ENCODE data around the gene CDK8.

Gene CDK8

DNA sequence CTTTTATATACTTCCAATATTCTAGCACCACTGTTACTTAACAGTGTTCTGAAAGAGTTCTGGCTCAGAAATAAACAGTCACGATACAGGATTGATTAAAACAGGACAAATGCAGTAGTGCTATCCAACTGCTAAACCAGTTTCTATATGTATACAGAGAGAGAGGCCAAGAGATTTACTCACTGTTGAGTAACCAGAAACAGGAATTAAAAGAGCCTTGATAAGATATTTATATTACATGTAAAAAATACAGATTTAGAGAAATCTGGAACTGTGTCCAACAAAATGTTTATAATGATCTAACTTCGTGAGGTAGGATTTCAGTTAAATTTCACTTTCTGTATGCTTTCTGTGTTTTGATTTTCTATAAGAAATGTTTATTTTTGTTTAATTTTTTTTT lies 116.6 kb downstream of the CDK8 start:
- no peak for TF ChIP-seq Cebpa-rat (IDR thresholded peaks at IDR 0.05)
- Histone ChIP-seq H3K27me3 (no peaks in the 10 kb centered on the region), H3K36me3 (0 out of 2 replicates have a peak, but pooled peaks cover 3% of the 10 kb centered on the region), H3K4me1 (peaks cover 13% of the 10 kb centered on the region), H4K20me1 (no peaks in the 10 kb centered on the region), H3K27ac (no peak overlapping the region), H3K9me3 (no peaks in the 10 kb centered on the region), H3K4me2 (no peak overlapping the region), H3K9ac (no peak overlapping the region), H3K4me3 (no peak overlapping the region)

DNA sequence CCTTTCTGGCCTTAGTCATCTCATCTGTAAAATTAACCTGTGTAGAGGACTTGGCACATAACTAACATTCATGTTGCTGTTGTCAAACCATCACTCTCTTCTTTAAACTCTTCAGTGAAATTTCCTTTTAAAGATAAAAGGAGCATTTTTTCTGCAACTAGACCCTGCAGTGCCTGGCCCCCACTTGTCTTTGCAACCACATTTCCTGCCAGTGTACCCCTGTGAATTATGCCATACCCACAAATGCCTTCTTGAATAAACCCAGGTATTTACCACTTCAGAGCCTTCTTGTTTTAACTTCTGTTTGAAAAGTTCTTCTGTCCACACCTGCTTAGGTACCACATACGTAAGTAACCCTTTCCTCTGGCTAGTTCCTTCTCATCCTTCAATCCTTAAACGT lies 118.8 kb downstream of the CDK8 start:
- Histone ChIP-seq H4K20me1 (no peaks in the 10 kb centered on the region), H3K4me3 (no peak overlapping the region), H3K9ac (no peak overlapping the region), H3K4me1 (peaks cover 13% of the 10 kb centered on the region), H3K9me3 (no peaks in the 10 kb centered on the region), H3K36me3 (0 out of 2 replicates have a peak, but pooled peaks cover 3% of the 10 kb centered on the region), H3K4me2 (no peak overlapping the region), H3K27me3 (no peaks in the 10 kb centered on the region), H3K27ac (no peak overlapping the region)
- no peak for TF ChIP-seq Cebpa-rat (IDR thresholded peaks at IDR 0.05)

DNA sequence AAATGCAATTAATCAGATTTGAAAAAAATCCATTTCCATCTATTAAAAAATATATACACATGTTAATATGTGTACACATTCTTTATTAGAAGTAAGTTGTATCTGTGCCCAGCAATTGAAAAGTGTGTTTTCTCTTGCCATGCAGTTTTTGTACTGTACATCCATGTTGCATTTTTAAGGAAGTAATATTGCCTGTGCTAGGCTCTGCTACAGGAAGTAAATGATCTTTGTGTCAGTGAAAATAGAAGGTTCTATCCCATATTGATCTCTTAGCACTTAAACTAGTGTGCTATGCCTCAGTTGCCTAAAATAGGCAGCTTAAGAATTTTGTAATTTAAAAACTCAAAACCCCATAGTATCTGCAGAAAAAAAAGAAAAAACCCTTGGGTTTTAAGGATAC lies 122.5 kb downstream of the CDK8 start:
- Histone ChIP-seq H3K4me1 (peaks cover 6% of the 10 kb centered on the region), H3K9me3 (no peaks in the 10 kb centered on the region), H3K4me3 (no peak overlapping the region), H3K4me2 (no peak overlapping the region), H3K36me3 (0 out of 2 replicates have a peak, but pooled peaks cover 2% of the 10 kb centered on the region), H3K27ac (no peak overlapping the region), H3K27me3 (no peaks in the 10 kb centered on the region), H3K9ac (no peak overlapping the region), H4K20me1 (no peaks in the 10 kb centered on the region)
- no peak for TF ChIP-seq Cebpa-rat (IDR thresholded peaks at IDR 0.05)

DNA sequence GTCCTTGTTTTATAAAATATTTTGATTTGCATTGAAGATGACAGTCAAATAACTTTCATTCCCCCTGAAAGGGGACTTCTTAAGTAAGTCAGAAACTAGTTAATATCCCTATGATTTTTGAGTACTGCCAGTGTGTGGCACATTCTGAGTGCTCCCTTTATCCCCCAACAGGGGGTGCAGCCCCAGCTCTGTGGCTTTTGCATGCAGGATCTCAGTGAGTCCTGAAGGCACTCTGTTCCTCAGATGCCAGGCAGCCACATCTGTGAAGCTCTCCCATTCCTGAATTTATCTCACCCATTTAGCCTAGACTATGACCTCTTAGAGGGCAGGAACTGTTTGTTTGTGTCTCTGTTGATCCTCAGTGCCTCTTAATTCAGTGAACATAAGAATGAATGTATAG lies 123.1 kb downstream of the CDK8 start:
- no peaks in the 10 kb centered on the region for H3K9me3 ChIP-seq
- peaks cover 6% of the 10 kb centered on the region for H3K4me1 ChIP-seq
- no peaks in the 10 kb centered on the region for H3K36me3 ChIP-seq
- no peak overlapping the region for H3K9ac ChIP-seq
- H3K27ac ChIP-seq: no peak overlapping the region
- H3K4me2 ChIP-seq: no peak overlapping the region
- H3K27me3 ChIP-seq: no peaks in the 10 kb centered on the region
- no peaks in the 10 kb centered on the region for H4K20me1 ChIP-seq
- no peak for TF ChIP-seq Cebpa-rat (IDR thresholded peaks at IDR 0.05)
- H3K4me3 ChIP-seq: no peak overlapping the region

DNA sequence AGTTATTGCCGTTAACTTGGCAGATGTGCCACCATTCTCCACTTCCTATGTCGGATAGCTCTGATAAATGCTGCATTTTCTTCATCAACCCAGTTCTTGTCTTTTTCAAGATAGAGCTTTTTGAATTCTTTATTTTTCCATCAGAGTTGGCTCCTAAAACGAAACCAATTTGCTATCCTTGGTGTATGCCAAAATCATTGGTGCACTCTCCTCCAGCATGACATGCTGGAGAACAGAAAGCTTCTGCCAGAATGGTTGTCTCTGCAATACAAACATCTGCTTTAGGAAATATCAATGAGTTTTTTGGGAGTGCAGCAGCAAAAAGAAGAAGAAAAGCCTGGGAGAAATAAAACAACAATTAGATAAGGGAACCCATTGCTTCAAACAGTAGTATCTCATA lies 124.2 kb downstream of the CDK8 start:
- H3K36me3 ChIP-seq: no peaks in the 10 kb centered on the region
- no peak overlapping the region for H3K4me3 ChIP-seq
- TF ChIP-seq Cebpa-rat (IDR thresholded peaks at IDR 0.05): no peak
- H4K20me1 ChIP-seq: no peaks in the 10 kb centered on the region
- H3K4me2 ChIP-seq: no peak overlapping the region
- no peaks in the 10 kb centered on the region for H3K4me1 ChIP-seq
- no peaks in the 10 kb centered on the region for H3K27me3 ChIP-seq
- H3K9ac ChIP-seq: no peak overlapping the region
- H3K27ac ChIP-seq: no peak overlapping the region
- no peaks in the 10 kb centered on the region for H3K9me3 ChIP-seq

DNA sequence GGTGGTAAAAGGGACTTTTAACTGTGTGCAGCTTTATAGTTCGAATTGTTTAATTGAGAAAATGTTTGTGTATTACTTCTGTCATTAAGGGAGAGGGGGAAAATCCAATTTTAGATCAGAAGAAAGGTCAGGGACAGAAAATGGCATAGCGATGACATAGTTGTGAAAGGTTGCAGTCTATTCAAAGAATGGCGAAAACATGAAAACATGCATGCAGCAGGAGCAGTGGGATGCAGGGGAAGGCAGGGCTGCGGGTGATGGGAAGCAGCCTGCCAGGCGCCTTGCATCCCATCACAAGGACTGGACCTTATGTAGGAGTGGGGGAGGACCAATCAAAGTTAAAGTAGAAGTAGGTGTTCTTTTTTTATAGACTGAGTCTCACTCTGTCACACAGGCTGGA lies 125.9 kb downstream of the CDK8 start:
- no peak for TF ChIP-seq Cebpa-rat (IDR thresholded peaks at IDR 0.05)
- no peaks in the 10 kb centered on the region for H3K9me3 ChIP-seq

DNA sequence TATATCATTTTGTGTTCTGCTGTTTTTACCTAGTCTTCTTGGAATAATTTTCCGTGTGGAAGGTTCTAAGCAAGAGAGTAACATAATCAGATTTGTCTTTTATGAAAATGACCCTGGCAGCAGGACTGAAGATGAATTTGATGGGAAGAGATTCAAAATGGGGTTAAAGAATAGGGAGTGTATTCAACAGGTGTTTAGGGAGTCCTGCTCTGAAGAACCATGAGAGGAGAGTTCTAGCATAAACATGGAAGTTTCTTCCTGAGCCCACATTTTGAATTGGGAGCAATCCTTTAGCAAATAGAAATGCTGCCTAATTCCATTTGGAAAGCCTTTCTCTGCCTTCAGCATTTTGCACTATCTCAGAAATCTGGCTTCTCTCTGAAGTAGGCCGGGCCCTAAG lies 127.0 kb downstream of the CDK8 start:
- Histone ChIP-seq H3K9ac (no peak overlapping the region), H3K4me1 (no peaks in the 10 kb centered on the region), H3K9me3 (no peaks in the 10 kb centered on the region), H3K4me3 (no peak overlapping the region), H3K4me2 (no peak overlapping the region), H4K20me1 (no peaks in the 10 kb centered on the region), H3K27ac (no peak overlapping the region), H3K27me3 (no peaks in the 10 kb centered on the region), H3K36me3 (peaks cover 11% of the 10 kb centered on the region)
- TF ChIP-seq Cebpa-rat (IDR thresholded peaks at IDR 0.05): no peak

More for the DNA sequence above, 125.9 kb downstream of the CDK8 start:
- H3K27me3 ChIP-seq: no peaks in the 10 kb centered on the region
- H3K36me3 ChIP-seq: peaks cover 3% of the 10 kb centered on the region; the same call in 1 of the 2 replicates
- H4K20me1 ChIP-seq: no peaks in the 10 kb centered on the region
- no peaks in the 10 kb centered on the region for H3K4me1 ChIP-seq
- H3K9ac ChIP-seq: no peak overlapping the region
- H3K4me2 ChIP-seq: no peak overlapping the region
- H3K27ac ChIP-seq: no peak overlapping the region
- H3K4me3 ChIP-seq: no peak overlapping the region

DNA sequence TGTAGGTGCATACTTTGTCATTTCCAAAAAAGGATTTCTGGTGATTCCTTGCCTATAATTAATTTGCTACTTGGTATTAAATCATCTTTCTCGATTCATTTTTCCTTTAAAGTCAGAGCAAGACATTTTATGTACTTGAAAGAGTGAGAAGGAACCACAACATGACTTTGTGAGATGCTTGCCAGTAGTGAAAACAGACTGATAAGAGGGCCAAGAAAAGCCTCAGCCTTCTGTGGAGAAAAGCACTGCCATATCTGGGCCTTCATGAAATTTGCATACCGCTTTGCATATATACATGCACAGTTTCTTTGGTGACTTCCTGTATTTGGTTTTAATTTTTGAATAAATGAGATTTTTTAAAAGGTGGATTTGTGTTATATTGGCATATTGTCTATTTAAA lies 128.4 kb downstream of the CDK8 start:
- Histone ChIP-seq H4K20me1 (no peaks in the 10 kb centered on the region), H3K27me3 (no peaks in the 10 kb centered on the region), H3K4me2 (no peak overlapping the region), H3K4me3 (no peak overlapping the region), H3K9me3 (no peaks in the 10 kb centered on the region), H3K36me3 (peaks cover 25% of the 10 kb centered on the region), H3K4me1 (no peaks in the 10 kb centered on the region), H3K27ac (no peak overlapping the region), H3K9ac (no peak overlapping the region)
- TF ChIP-seq Cebpa-rat (IDR thresholded peaks at IDR 0.05): no peak

DNA sequence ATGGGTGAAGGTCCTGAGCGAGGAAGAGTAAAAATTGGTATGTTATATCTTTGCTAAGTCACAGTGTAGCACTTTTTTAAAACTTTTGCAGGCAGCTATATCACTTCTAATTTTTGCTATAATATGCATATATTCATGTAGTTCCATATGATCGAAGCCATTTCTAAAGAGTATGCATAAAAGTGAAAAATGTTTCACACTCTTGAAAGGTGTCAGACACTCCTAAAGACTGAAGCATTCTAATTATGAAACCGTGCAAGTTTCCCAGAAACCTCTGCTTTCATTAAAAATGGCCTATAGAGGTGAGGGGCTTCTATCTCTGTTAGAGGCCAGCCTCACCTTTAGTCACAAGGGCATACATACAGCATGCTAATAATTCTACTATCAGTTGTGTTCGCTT lies 128.9 kb downstream of the CDK8 start:
- no peak for TF ChIP-seq Cebpa-rat (IDR thresholded peaks at IDR 0.05)
- Histone ChIP-seq H3K9ac (no peak overlapping the region), H4K20me1 (no peaks in the 10 kb centered on the region), H3K9me3 (no peaks in the 10 kb centered on the region), H3K27ac (no peak overlapping the region), H3K4me2 (no peak overlapping the region), H3K27me3 (no peaks in the 10 kb centered on the region), H3K36me3 (peaks cover 30% of the 10 kb centered on the region), H3K4me3 (no peak overlapping the region), H3K4me1 (no peaks in the 10 kb centered on the region)

DNA sequence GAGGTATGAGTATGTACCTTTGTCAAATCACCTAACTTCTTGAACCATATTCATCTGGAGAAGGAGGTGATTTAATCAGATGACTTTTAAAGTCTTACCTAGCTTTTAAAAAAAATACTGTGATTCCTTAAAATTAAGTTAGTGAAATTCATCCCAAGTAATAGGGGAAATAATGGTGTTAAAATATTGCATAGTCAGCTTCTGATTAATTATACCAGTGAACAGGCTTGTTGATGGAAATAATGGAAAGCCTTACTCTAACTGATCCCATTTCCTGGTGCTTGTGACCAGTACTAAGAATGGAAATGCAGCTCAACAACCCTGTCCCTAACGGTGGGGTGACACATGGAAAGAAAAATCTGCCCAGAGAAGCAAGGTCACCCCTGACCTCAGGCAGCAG lies 130.7 kb downstream of the CDK8 start:
- no peaks in the 10 kb centered on the region for H3K9me3 ChIP-seq
- no peak overlapping the region for H3K4me3 ChIP-seq
- peaks cover 41% of the 10 kb centered on the region for H3K36me3 ChIP-seq
- H3K27ac ChIP-seq: no peak overlapping the region
- no peak overlapping the region for H3K9ac ChIP-seq
- no peaks in the 10 kb centered on the region for H3K4me1 ChIP-seq
- TF ChIP-seq Cebpa-rat (IDR thresholded peaks at IDR 0.05): no peak
- H3K4me2 ChIP-seq: no peak overlapping the region
- H4K20me1 ChIP-seq: no peaks in the 10 kb centered on the region
- no peaks in the 10 kb centered on the region for H3K27me3 ChIP-seq

DNA sequence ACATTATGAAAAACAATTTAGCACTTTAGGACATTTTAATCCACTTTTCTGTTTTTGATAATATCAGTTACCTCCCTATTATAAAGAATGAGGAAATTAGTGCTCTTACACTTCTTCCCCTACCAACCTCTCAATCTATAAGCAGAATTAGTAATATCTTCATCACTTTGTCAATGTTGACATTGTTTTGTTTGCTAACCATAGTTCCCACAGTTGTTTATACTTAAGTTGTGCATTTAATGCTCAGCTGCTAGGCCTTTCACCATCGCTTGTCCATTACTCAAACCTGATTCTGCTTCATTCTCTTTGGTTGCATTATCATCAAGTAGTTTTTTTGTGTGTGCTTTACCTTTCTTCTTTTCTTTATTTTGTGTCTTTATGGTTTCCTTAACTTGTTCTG lies 132.1 kb downstream of the CDK8 start:
- Histone ChIP-seq H3K9me3 (no peaks in the 10 kb centered on the region), H3K4me1 (no peaks in the 10 kb centered on the region), H3K36me3 (peaks cover 48% of the 10 kb centered on the region), H3K27me3 (no peaks in the 10 kb centered on the region), H3K4me3 (no peak overlapping the region), H3K27ac (no peak overlapping the region), H3K4me2 (no peak overlapping the region), H3K9ac (no peak overlapping the region), H4K20me1 (no peaks in the 10 kb centered on the region)
- no peak for TF ChIP-seq Cebpa-rat (IDR thresholded peaks at IDR 0.05)

Data from BLaER1 (cell line).